GM18505 (cell line): ENCODE measurements around the gene HSPB8.

Experiments used
- ATAC-seq: cut with Tn5 transposase; IDR thresholded peaks from one replicate; pipeline ENCODE4 v1.9.1; 2021; ENCODE audit not compliant: unreplicated experiment
- POLR2A ChIP-seq: IDR thresholded peaks from 4 replicates; pipeline ENCODE4 v1.6.1; 2011; ENCODE audit warnings: borderline replicate concordance; ENCODE audit not compliant: insufficient read depth, insufficient read length; ENCODE audit errors: extremely low read depth

HSPB8 gene

DNA sequence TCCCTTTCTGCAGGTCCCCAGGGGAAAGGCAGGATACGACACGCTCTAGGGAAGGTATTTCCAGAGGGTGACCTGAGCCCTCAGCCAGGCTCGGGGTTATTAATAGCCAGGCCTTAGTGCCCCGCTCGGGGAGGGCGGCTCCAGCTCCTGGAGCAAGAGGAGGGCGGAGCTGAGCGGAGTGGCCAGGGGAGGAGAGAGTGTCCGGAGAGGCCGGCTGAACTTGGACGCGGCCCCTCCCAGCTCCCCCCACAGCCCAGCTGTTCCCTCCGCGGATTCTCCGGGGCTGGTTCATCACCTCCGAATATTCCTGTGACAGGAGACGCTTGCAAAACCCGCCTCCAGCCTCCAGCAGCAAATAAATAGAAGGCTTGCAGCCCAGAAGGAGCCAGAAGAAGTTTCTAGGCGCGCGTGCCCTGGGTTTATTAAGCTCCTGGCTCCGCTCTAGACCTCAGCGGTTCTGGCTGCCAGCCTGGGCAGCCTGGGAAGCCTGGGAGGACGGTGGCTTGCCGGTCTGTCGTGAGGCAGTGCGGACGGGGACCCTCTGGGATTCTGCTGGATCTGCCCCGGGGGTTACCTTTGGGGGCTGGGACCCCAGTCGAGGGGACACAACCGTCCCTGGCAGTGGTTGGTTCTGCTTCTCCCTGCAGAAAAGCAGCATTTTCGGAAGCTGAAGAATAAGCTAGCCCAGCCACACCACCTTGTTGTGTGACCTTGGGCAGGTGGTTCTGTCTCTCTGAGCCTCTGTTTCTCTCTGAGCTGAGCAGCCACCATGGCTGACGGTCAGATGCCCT lies at the start of gene HSPB8:
Gene HSPB8 (plus strand): TSS at position 388 of the 791 bp plus-strand sequence. CDS start 382 bp downstream, at position 770.
- no peak for TF ChIP-seq POLR2A

GRCh38 chr12:119129827-119130434 lies 48.8 kb upstream of the HSPB8 start:
- no peak for TF ChIP-seq POLR2A
- no peak for ATAC-seq

More for the DNA sequence above, at the start of gene HSPB8:
- ATAC-seq: no peak

DNA sequence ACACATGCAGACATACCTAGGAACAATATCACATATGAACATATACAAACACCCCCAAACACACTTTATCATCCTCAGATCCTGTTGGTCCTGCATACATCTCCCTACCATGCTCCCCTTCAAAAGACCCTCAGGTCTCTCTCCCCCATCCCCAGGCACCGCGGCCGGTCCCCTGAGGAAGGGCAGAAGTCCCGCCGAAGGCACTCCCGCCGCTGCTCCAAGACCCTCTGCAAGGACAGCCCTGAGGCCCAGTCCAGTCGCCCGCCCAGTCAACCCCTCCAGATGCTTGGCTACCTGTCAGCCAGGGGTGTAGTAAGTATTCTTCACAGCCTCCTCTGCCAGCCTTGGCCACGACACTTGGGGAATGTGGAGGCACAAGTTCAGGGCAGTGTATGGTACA lies 48.2 kb upstream of the HSPB8 start:
- TF ChIP-seq POLR2A: no peak
- ATAC-seq: no peak

DNA sequence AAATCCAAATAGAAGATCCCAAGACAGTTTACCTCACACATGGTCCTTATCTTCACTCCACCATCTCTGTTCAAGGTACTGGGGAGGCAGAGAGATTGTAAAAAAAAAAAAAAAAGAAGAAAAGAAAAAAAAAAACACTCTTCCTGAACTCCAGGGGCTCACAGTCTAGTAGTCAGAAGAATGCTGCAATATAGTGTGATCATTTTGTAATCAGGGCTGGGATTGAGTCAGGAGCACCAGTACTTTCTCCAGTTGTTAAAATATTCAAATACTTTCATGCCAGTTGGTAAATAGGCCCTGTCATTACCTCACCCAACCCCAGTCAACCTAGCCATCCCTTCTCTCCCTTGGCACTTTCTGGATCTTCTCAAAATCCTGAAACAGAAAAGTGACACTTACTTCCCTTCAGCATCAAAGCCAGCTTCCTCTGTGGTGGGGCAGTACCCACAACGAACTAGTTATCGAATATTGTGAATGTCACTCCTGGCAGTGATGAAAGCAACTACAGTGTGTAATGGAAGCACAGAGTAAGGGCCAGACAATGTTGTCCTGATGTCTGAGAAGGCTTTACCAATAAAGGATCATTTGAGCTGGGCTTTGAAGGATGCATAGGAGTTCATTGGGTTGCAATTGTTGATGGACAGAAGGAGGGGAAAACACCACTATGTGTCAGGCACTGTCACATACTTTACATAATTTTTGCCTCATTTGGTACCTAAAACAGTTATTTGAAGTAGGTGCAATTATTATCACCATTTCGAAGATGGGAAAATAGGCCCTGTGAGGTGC lies 44.3 kb upstream of the HSPB8 start:
- ATAC-seq: no peak
- TF ChIP-seq POLR2A: no peak

DNA sequence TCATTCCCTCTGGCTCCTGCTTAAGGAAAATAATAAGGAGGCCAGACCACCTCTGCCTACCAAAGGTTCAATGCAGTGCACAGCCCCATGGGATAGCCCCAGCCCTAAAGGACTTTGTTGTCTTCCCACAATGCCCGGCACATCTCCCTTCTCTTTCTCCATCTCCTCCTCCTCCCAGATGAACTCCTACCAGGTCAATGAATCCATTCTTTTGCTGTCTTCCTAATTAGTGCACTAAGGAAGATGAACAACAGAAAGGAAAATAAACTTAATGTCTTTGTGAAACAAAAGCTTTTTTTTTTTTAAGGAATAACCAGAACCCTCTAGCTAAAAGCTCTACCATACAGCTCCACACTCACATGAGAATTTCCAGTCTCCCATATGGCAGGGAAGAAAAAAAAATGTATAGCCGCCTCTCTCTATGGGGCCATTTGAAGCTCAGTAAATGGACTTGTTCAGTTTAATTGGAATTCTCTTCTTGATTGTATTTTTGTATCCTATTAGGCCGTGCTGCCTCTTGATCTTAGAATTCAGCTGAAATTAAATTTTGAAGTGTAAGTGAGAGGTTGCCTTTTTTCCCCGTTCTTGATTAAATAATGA lies 41.8 kb upstream of the HSPB8 start:
- no peak for ATAC-seq
- TF ChIP-seq POLR2A: no peak

DNA sequence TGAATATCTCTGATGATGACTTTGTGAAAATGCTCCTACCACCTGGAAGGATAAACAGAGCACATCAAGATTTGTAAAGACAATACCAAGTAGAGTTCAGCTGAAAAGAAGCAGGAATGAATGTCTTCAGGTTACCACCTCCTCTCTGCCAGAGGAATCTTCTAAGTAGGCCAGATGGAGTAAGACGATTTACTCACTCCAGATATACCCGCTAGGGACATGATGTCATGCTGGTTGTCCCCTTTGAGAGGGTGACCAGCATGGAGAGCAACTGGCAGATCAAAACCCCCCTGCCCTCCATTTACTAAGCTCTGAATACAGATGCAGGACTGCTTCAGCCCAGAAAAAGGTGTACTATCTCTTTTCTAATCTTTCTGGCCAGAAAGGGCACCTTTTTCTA lies 39.3 kb upstream of the HSPB8 start:
- no peak for TF ChIP-seq POLR2A
- ATAC-seq: no peak

DNA sequence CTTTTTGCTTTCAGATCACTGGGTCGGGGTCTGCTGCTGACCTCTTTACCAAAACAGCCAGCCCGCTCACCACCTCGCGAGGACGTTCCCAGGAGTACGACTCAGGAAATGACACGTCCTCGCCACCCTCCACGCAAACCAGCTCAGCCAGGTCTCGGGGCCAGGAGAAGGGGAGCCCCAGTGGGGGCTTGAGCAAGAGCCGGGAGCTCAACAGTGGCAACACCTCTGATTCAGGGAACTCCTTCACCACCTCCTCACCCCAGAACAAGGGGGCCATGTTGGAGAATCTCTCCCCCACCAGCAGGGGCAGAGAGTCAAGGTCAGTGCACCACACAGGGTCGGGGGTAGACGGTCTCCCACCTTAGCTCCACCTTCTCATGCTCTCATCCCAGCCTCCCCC lies 33.4 kb upstream of the HSPB8 start:
- no peak for ATAC-seq
- TF ChIP-seq POLR2A: no peak

DNA sequence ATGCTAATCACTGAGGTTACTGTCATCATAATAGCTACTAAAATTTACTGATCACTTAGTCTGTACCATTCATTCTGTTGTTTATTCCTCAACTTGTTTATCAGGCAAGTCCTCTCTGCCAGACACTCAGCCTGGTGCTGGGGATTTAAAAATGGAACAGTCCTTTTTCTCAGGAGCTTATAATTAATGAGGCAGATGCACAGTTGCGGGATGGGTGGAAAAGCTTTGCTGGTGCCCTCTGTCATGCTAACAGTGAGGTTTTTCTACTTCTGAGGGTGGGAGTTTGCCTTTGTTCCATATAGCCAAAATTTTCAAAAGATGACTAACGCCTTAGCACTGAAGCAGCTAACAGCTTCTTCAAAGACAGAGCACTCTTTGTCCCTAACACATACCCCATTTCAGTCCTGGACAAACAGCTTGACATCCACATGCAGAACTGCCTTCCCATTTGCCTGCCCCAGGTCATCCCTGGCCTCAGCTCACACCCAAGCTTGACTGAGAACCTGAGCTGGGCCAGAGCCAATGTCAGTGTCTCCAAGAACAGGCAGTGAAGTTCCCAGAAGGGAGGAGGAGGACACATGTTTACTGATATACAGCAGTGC lies 30.8 kb upstream of the HSPB8 start:
- no peak for TF ChIP-seq POLR2A
- no peak for ATAC-seq

- no peak for ATAC-seq
- no peak for TF ChIP-seq POLR2A
These were observed 29.5 kb upstream of the HSPB8 start for GRCh38 chr12:119149270-119149669.

- ATAC-seq: no peak
- no peak for TF ChIP-seq POLR2A
These were observed 27.2 kb upstream of the HSPB8 start for GRCh38 chr12:119151445-119152026.

DNA sequence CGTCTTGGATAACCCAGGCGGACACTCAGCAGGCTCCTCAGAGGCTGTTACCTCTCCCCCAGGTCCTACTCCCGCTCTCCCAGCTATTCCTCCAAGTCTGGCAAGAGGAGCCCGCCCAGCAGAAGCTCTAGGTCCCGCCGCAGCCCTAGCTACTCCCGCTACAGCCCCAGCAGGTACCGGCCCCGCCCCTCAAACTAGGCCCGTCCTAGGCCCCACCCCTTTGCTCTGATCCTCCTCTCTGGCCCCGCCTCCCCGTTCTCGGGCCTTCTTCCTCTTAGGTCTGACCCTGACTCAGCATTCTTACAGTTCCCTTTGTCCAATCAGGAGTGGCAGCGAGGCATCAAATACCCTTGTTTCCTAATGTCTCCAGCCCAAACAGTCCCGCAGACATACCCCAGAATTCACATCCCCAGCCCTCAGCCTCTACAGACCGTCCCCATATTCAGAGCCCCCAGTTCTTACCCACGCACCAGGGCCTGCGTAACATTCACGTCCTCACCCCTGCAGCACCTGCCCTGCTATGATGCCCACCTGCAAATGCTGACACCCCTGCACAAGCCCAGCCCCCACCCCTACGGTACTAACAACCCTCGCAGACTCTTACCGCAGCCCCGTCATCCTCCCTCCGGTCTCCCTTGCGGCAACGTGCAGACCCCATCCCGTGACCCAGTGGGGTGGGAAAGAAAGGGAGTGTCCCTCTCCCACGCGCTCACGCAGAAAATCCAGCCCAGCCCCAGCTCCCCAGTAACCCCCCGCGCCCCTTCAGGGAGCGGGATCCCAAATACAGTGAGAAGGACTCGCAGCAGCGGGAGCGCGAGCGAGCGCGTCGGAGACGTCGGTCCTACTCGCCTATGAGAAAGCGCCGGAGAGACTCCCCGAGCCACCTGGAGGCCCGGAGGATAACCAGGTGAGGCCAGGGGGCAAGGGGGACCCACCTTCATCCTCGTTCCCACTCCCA lies 25.0 kb upstream of the HSPB8 start:
- TF ChIP-seq POLR2A: no peak
- no peak for ATAC-seq

- no peak for TF ChIP-seq POLR2A
- ATAC-seq: no peak
These were observed 24.3 kb upstream of the HSPB8 start for GRCh38 chr12:119154435-119154818.
